ENCODE measurements around the gene ADGRD1.

ADGRD1 gene

GRCh38 chr12:131025939-131026702 is 72.4 kb downstream of the ADGRD1 start:
- Mint-ChIP-seq H3K4me3 (no peak overlapping the region), H3K9me3 (no peaks in the 10 kb centered on the region), H3K4me1 (ENCODE audit: low read depth in 2 of 2) (peaks cover 0 to 2% of the 10 kb centered on the region in 2 donors), H3K36me3 (ENCODE audit: insufficient read depth) (no peaks in the 10 kb centered on the region), H3K27me3 (peaks cover 10 to 29% of the 10 kb centered on the region in 2 donors), H3K27ac (no peak overlapping the region)
- no peak for DNase-seq
- ATAC-seq (replicated peaks), result no peak

- Mint-ChIP-seq H3K27ac (no peak overlapping the region), H3K4me3 (no peak overlapping the region), H3K4me1 (ENCODE audit: low read depth in 2 of 2) (peaks cover 0 to 2% of the 10 kb centered on the region in 2 donors), H3K27me3 (peaks cover 8 to 30% of the 10 kb centered on the region in 2 donors), H3K36me3 (ENCODE audit: insufficient read depth) (no peaks in the 10 kb centered on the region), H3K9me3 (no peaks in the 10 kb centered on the region)
- ATAC-seq (replicated peaks), result no peak
- no peak for DNase-seq
These were observed 73.0 kb downstream of the ADGRD1 start for GRCh38 chr12:131026754-131027153.

GRCh38 chr12:131027264-131027663 is 73.6 kb downstream of the ADGRD1 start:
- Mint-ChIP-seq H3K27me3 (peaks cover 10 to 35% of the 10 kb centered on the region in 2 donors), H3K36me3 (ENCODE audit: insufficient read depth) (no peaks in the 10 kb centered on the region), H3K27ac (no peak overlapping the region), H3K9me3 (no peaks in the 10 kb centered on the region), H3K4me1 (ENCODE audit: low read depth in 2 of 2) (peaks cover 0 to 2% of the 10 kb centered on the region in 2 donors), H3K4me3 (no peak overlapping the region)
- no peak for ATAC-seq (replicated peaks)
- DNase-seq, result no peak

- Mint-ChIP-seq H3K4me3 (no peak overlapping the region), H3K27ac (no peak overlapping the region), H3K4me1 (ENCODE audit: low read depth in 2 of 2) (peaks cover 0 to 2% of the 10 kb centered on the region in 2 donors), H3K36me3 (ENCODE audit: insufficient read depth) (no peaks in the 10 kb centered on the region), H3K9me3 (no peaks in the 10 kb centered on the region), H3K27me3 (peaks cover 12 to 34% of the 10 kb centered on the region in 2 donors)
- ATAC-seq (replicated peaks) (no peak), DNase-seq (no peak)
These were observed 74.3 kb downstream of the ADGRD1 start for GRCh38 chr12:131027876-131028586.

- no peaks in the 10 kb centered on the region for H3K9me3 Mint-ChIP-seq
- no peaks in the 10 kb centered on the region for H3K36me3 Mint-ChIP-seq (ENCODE audit: insufficient read depth)
- peaks cover 12 to 26% of the 10 kb centered on the region in 2 donors for H3K27me3 Mint-ChIP-seq
- peaks cover 0 to 2% of the 10 kb centered on the region in 2 donors for H3K4me1 Mint-ChIP-seq (ENCODE audit: low read depth in 2 of 2)
- H3K4me3 Mint-ChIP-seq, result no peak overlapping the region
- DNase-seq (no peak), ATAC-seq (replicated peaks) (no peak)
- H3K27ac Mint-ChIP-seq, result no peak overlapping the region
These were observed 75.1 kb downstream of the ADGRD1 start for GRCh38 chr12:131028587-131029338.

- Mint-ChIP-seq H3K9me3 (no peaks in the 10 kb centered on the region), H3K36me3 (ENCODE audit: insufficient read depth) (no peaks in the 10 kb centered on the region)
- no peak for ATAC-seq (replicated peaks)
These were observed 77.0 kb downstream of the ADGRD1 start for GRCh38 chr12:131030472-131031328.

GRCh38 chr12:131032082-131032750 is 78.5 kb downstream of the ADGRD1 start:
- peaks cover 0 to 2% of the 10 kb centered on the region in 2 donors for H3K4me1 Mint-ChIP-seq (ENCODE audit: low read depth in 2 of 2)
- no peaks in the 10 kb centered on the region for H3K36me3 Mint-ChIP-seq (ENCODE audit: insufficient read depth)
- peaks cover 5 to 8% of the 10 kb centered on the region in 2 donors for H3K9me3 Mint-ChIP-seq
- no peak overlapping the region for H3K4me3 Mint-ChIP-seq
- H3K27me3 Mint-ChIP-seq, result peaks cover 7 to 12% of the 10 kb centered on the region in 2 donors
- ATAC-seq (replicated peaks) (no peak), DNase-seq (no peak)
- H3K27ac Mint-ChIP-seq, result no peak overlapping the region

More at GRCh38 chr12:131030472-131031328, 77.0 kb downstream of the ADGRD1 start:
- Mint-ChIP-seq H3K27me3 (peaks cover 12 to 22% of the 10 kb centered on the region in 2 donors), H3K4me1 (ENCODE audit: low read depth in 2 of 2) (peaks cover 0 to 2% of the 10 kb centered on the region in 2 donors), H3K27ac (no peak overlapping the region), H3K4me3 (no peak overlapping the region)
- no peak for DNase-seq

GRCh38 chr12:131033486-131033885 is 79.8 kb downstream of the ADGRD1 start:
- ATAC-seq (replicated peaks), result no peak
- Mint-ChIP-seq H3K27ac (no peak overlapping the region), H3K36me3 (ENCODE audit: insufficient read depth) (no peaks in the 10 kb centered on the region), H3K9me3 (peaks cover 9 to 15% of the 10 kb centered on the region in 2 donors), H3K4me1 (ENCODE audit: low read depth in 2 of 2) (peaks cover 0 to 2% of the 10 kb centered on the region in 2 donors), H3K27me3 (peaks cover 7 to 12% of the 10 kb centered on the region in 2 donors), H3K4me3 (no peak overlapping the region)
- DNase-seq, result no peak

- H3K4me3 Mint-ChIP-seq, result no peak overlapping the region
- H3K27ac Mint-ChIP-seq, result no peak overlapping the region
- H3K36me3 Mint-ChIP-seq (ENCODE audit: insufficient read depth), result no peaks in the 10 kb centered on the region
- peaks cover 7 to 12% of the 10 kb centered on the region in 2 donors for H3K27me3 Mint-ChIP-seq
- peaks cover 9 to 15% of the 10 kb centered on the region in 2 donors for H3K9me3 Mint-ChIP-seq
- DNase-seq (no peak), ATAC-seq (replicated peaks) (no peak)
- peaks cover 0 to 2% of the 10 kb centered on the region in 2 donors for H3K4me1 Mint-ChIP-seq (ENCODE audit: low read depth in 2 of 2)
These were observed 80.3 kb downstream of the ADGRD1 start for GRCh38 chr12:131033886-131034482.

- H3K27me3 Mint-ChIP-seq, result peaks cover 7 to 12% of the 10 kb centered on the region in 2 donors
- H3K36me3 Mint-ChIP-seq (ENCODE audit: insufficient read depth), result no peaks in the 10 kb centered on the region
- H3K4me3 Mint-ChIP-seq, result no peak overlapping the region
- ATAC-seq (replicated peaks) (no peak), DNase-seq (no peak)
- H3K9me3 Mint-ChIP-seq, result peaks cover 9 to 15% of the 10 kb centered on the region in 2 donors
- no peak overlapping the region for H3K27ac Mint-ChIP-seq
- no peaks in the 10 kb centered on the region for H3K4me1 Mint-ChIP-seq (ENCODE audit: low read depth in 2 of 2)
These were observed 81.0 kb downstream of the ADGRD1 start for GRCh38 chr12:131034631-131035244.

- Mint-ChIP-seq H3K36me3 (ENCODE audit: insufficient read depth) (no peaks in the 10 kb centered on the region), H3K4me3 (no peak overlapping the region), H3K9me3 (peaks cover 9 to 15% of the 10 kb centered on the region in 2 donors), H3K27ac (no peak overlapping the region), H3K4me1 (ENCODE audit: low read depth in 2 of 2) (no peaks in the 10 kb centered on the region), H3K27me3 (peaks cover 7 to 12% of the 10 kb centered on the region in 2 donors)
- no peak for DNase-seq
- ATAC-seq (replicated peaks), result no peak
These were observed 81.6 kb downstream of the ADGRD1 start for GRCh38 chr12:131035245-131035681.
